Panc1 (cell line): ENCODE results near the gene SLC12A7. TPM values are rescaled to one million over a fixed set of nuclear protein-coding genes. Genes with fewer than 3 reads are reported as not detected.

Experiments used
- ATAC-seq: fragments of 200-7000 bp; cut with Tn5 transposase; 2 replicates; pipeline ENCODE4 v1.9.1; 2020; ENCODE audit warnings: mild to moderate bottlenecking, moderate library complexity
- BruUV-seq: library from RNA; stranded (reverse); fragments of 400-500 nt; replicated peaks from 2 replicates; lab custom pipeline; 2021; lab: Mats Ljungman, UMichigan
- CTCF ChIA-PET: fragments of 300-600 bp; sonication (Branson Sonifier 250); formaldehyde crosslinking; loops from one replicate; lab custom pipeline; 2022; ENCODE audit warnings: antibody characterized with exemption; lab: Charles Lee
- POLR2A ChIA-PET: fragments of 300-600 bp; sonication (Branson Sonifier 250); formaldehyde crosslinking; loops from one replicate; lab custom pipeline; 2022; ENCODE audit warnings: antibody characterized with exemption; lab: Charles Lee
- DNase-seq: peaks from one replicate; pipeline ENCODE4 v3.0.0-alpha.2; 2010; ENCODE audit warnings: low read depth, low spot score
- H3K27ac ChIP-seq: 2 replicates; pipeline ENCODE4 v1.5.1; 2011; ENCODE audit warnings: mild to moderate bottlenecking, low read length, inconsistent platforms
- H3K27me3 ChIP-seq: fragments of 200-500 bp; sonication (Bioruptor generic); 2 replicates; pipeline ENCODE4 v1.6.0; 2014; ENCODE audit warnings: low read length, inconsistent platforms; ENCODE audit not compliant: control insufficient read depth, insufficient read depth
- H3K36me3 ChIP-seq: fragments of 200-500 bp; sonication (Bioruptor generic); 2 replicates; pipeline ENCODE4 v1.5.1; 2014; ENCODE audit warnings: inconsistent platforms, mild to moderate bottlenecking, low read length, moderate library complexity; ENCODE audit not compliant: control insufficient read depth, insufficient read depth
- H3K4me1 ChIP-seq: 2 replicates; pipeline ENCODE4 v1.5.1; 2011; ENCODE audit warnings: inconsistent platforms, mild to moderate bottlenecking, low read length, moderate library complexity; ENCODE audit not compliant: control insufficient read depth, insufficient read depth
- H3K4me3 ChIP-seq, 2 experiments: 2 replicates each; pipeline ENCODE4 v1.5.1; 2011 to 2012; ENCODE audit warnings: low read depth in 2 of 2, low read length in 2 of 2, mild to moderate bottlenecking in 2 of 2, inconsistent platforms in 1 of 2, moderate library complexity in 1 of 2
- H3K9me3 ChIP-seq: fragments of 200-500 bp; sonication (Bioruptor generic); 2 replicates; pipeline ENCODE4 v1.5.1; 2014; ENCODE audit warnings: low read depth, mild to moderate bottlenecking, inconsistent platforms, low read length, moderate library complexity; ENCODE audit not compliant: control insufficient read depth, insufficient read depth
- CTCF ChIP-seq: fragments of 450-650 bp; IDR thresholded peaks from 2 replicates; pipeline ENCODE4 v1.5.1; 2017; ENCODE audit warnings: mild to moderate bottlenecking
- POLR2AphosphoS5 ChIP-seq: IDR thresholded peaks from 2 replicates; pipeline ENCODE4 v1.6.1; 2012; ENCODE audit warnings: mild to moderate bottlenecking, low read depth, low read length, moderate library complexity
- SIN3A ChIP-seq: IDR thresholded peaks from 2 replicates; pipeline ENCODE4 v1.6.1; 2012; ENCODE audit warnings: low read depth, mild to moderate bottlenecking, low read length, moderate library complexity, borderline replicate concordance; ENCODE audit not compliant: insufficient read depth
- TCF7L2 ChIP-seq: IDR thresholded peaks from 2 replicates; pipeline ENCODE4 v1.6.1; 2011; ENCODE audit warnings: mild to moderate bottlenecking, low read depth, low read length, inconsistent platforms
- in situ Hi-C: cut with HindIII; loops from 2 replicates; pipeline ENCODE4 v1.10.0; 2016; ENCODE audit warnings: low sequenced_read_pairs, low pct_unique_long_range_greater_than_20kb
- intact Hi-C: fragments of 100-400 bp; cut with micrococcal nuclease; formaldehyde crosslinking; loops from one replicate; pipeline ENCODE4 v1.10.0; 2022; ENCODE audit not compliant: unreplicated experiment
- total RNA-seq: library from RNA; stranded (reverse); gene quantifications from one replicate; pipeline ENCODE4 v1.2.1, GENCODE V29; 2021; ENCODE audit not compliant: unreplicated experiment
- TF ChIP-seq, protein P1 (sequence below), 2 experiments: IDR thresholded peaks; 2 replicates each; pipeline ENCODE4 v1.6.1; 2011 to 2012; ENCODE audit warnings: low read depth in 2 of 2, control low read depth in 1 of 2, low read length in 1 of 2, mild to moderate bottlenecking in 1 of 2, moderate library complexity in 1 of 2; ENCODE audit not compliant: insufficient read depth in 1 of 2

The SLC12A7 gene
- total RNA-seq, 1 experiment from 2014 or later: 297 TPM

- Histone ChIP-seq H3K4me3 (no peak overlapping the region), H3K9me3 (no peaks in the 10 kb centered on the region), H3K4me1 (peaks cover 59% of the 10 kb centered on the region), H3K27me3 (no peaks in the 10 kb centered on the region), H3K27ac (peak overlapping the region; percentile 76), H3K36me3 (no peaks in the 10 kb centered on the region)
- in situ Hi-C loops: no loop called here
- POLR2A ChIA-PET: interaction anchor here (1.2 kb wide), 1 partner anchor 10 kb away, joined by 3 read pairs; no protein-coding TSS in a partner anchor
- CTCF ChIA-PET: interaction anchor here (0.9 kb wide), 1 partner anchor 85 kb away, joined by 4 read pairs; no protein-coding TSS in a partner anchor
- intact Hi-C loops: no loop called here
- no TSS peak for BruUV-seq
- DNase-seq (no peak), ATAC-seq (no peak)
- no peak for TF ChIP-seq CTCF
- no peak for TF ChIP-seq SIN3A
- no peak for TF ChIP-seq POLR2AphosphoS5
- TF ChIP-seq TCF7L2: no peak
- TF ChIP-seq, protein P1, sequence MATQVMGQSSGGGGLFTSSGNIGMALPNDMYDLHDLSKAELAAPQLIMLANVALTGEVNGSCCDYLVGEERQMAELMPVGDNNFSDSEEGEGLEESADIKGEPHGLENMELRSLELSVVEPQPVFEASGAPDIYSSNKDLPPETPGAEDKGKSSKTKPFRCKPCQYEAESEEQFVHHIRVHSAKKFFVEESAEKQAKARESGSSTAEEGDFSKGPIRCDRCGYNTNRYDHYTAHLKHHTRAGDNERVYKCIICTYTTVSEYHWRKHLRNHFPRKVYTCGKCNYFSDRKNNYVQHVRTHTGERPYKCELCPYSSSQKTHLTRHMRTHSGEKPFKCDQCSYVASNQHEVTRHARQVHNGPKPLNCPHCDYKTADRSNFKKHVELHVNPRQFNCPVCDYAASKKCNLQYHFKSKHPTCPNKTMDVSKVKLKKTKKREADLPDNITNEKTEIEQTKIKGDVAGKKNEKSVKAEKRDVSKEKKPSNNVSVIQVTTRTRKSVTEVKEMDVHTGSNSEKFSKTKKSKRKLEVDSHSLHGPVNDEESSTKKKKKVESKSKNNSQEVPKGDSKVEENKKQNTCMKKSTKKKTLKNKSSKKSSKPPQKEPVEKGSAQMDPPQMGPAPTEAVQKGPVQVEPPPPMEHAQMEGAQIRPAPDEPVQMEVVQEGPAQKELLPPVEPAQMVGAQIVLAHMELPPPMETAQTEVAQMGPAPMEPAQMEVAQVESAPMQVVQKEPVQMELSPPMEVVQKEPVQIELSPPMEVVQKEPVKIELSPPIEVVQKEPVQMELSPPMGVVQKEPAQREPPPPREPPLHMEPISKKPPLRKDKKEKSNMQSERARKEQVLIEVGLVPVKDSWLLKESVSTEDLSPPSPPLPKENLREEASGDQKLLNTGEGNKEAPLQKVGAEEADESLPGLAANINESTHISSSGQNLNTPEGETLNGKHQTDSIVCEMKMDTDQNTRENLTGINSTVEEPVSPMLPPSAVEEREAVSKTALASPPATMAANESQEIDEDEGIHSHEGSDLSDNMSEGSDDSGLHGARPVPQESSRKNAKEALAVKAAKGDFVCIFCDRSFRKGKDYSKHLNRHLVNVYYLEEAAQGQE (IDR thresholded peaks at IDR 0.05; ENCODE audit: insufficient read depth in 1 of 2, low read depth in 2 of 2, low read length in 1 of 2): no peak
These were observed 39.5 kb upstream of the SLC12A7 start for GRCh38 chr5:1151316-1151715.

GRCh38 chr5:1150866-1151265 lies 39.0 kb upstream of the SLC12A7 start:
- Histone ChIP-seq H3K27me3 (no peaks in the 10 kb centered on the region), H3K4me3 (no peak overlapping the region), H3K9me3 (no peaks in the 10 kb centered on the region), H3K4me1 (peaks cover 64% of the 10 kb centered on the region), H3K27ac (peak overlapping the region; percentile 76), H3K36me3 (no peaks in the 10 kb centered on the region)
- ATAC-seq: no peak
- ChIA-PET CTCF (interaction anchor here (0.9 kb wide), 1 partner anchor 85 kb away, joined by 4 read pairs; no protein-coding TSS in a partner anchor), POLR2A (interaction anchor here (1.2 kb wide), 1 partner anchor 9 kb away, joined by 3 read pairs; no protein-coding TSS in a partner anchor)
- intact Hi-C loops (no loop called here), in situ Hi-C loops (no loop called here)
- DNase-seq: no peak
- no TSS peak for BruUV-seq
- TF ChIP-seq, protein P1 (IDR thresholded peaks at IDR 0.05; ENCODE audit: insufficient read depth in 1 of 2, low read depth in 2 of 2, low read length in 1 of 2): no peak
- TF ChIP-seq TCF7L2 (no peak), SIN3A (no peak), CTCF (no peak), POLR2AphosphoS5 (no peak)
